ENCODE measurements around the gene MAGI2.

Gene MAGI2

DNA sequence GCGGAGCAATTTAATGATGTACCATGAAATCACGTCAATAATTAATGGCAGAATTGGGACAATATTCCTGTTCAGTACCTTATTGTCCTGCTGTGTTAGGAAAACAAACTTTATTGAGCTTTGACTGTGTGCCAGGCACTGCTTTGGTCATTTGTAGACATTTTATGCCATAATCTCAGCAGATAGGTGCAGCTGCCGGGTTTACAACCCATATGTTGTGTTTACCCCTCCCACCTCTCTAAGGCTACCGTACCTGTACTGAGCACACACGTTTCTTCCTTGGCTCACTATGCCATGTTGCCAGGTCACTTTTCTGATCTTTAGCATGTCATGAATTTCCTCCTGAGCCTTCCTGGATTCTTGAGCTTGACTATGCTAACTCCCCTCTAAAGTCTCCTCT is 1232.7 kb downstream of the MAGI2 start:
- in situ Hi-C loops (cut with HindIII; ENCODE audit: low sequenced_read_pairs) = no loop called here
- DNase-seq (ENCODE audit: low read depth) = no peak
- H3K4me3 ChIP-seq (ENCODE audit: low read depth, low read length) = no peak overlapping the region
- TF ChIP-seq, protein P1, sequence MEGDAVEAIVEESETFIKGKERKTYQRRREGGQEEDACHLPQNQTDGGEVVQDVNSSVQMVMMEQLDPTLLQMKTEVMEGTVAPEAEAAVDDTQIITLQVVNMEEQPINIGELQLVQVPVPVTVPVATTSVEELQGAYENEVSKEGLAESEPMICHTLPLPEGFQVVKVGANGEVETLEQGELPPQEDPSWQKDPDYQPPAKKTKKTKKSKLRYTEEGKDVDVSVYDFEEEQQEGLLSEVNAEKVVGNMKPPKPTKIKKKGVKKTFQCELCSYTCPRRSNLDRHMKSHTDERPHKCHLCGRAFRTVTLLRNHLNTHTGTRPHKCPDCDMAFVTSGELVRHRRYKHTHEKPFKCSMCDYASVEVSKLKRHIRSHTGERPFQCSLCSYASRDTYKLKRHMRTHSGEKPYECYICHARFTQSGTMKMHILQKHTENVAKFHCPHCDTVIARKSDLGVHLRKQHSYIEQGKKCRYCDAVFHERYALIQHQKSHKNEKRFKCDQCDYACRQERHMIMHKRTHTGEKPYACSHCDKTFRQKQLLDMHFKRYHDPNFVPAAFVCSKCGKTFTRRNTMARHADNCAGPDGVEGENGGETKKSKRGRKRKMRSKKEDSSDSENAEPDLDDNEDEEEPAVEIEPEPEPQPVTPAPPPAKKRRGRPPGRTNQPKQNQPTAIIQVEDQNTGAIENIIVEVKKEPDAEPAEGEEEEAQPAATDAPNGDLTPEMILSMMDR (IDR thresholded peaks at IDR 0.05; ENCODE audit: low read depth, low read length, missing control alignments) = no peak

DNA sequence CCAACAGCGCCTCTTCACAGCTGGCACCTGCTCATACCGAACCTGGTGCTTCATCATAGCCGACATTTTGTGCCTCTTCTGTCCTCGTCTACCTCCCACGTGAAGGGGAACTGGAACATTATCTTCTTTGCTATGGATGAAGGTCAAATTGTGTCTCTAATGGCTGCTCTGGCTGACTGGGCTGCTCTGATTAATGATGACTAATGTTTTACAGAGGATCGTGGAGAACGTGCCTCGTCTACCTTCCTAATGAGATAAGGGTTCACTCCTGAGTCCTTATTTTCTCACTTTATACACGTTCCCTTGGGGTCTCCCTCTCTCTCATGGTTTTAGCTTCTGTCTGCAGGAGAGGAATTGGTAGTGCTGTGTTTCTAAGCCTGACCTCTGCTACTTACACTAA is 1234.6 kb downstream of the MAGI2 start:
- in situ Hi-C loops (cut with HindIII; ENCODE audit: low sequenced_read_pairs) = no loop called here
- H3K4me3 ChIP-seq (ENCODE audit: low read depth, low read length) = no peak overlapping the region
- no peak for DNase-seq (ENCODE audit: low read depth)
- TF ChIP-seq, protein P1 (IDR thresholded peaks at IDR 0.05; ENCODE audit: low read depth, low read length, missing control alignments) = no peak

DNA sequence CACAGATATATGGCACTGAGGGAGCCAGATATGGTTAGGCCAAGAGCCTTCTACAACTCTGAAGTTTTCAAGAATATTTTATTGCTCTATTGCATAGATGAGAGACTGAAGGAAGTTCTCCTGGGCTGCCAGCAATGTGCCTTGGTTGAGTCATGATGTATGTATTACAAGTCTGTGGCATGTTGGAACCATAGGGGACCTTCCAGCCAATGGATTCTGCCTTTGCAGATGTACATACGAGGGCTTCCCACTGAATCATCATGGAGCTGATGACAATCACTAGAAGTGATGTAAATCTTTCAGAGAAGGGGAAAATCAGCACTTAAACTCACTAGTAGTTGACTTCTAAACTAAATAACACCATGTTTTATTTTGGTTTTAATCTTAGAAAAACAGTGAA is 1235.4 kb downstream of the MAGI2 start:
- no peak for DNase-seq (ENCODE audit: low read depth)
- in situ Hi-C loops (cut with HindIII; ENCODE audit: low sequenced_read_pairs) = no loop called here
- TF ChIP-seq, protein P1 (IDR thresholded peaks at IDR 0.05; ENCODE audit: low read depth, low read length, missing control alignments) = no peak
- H3K4me3 ChIP-seq (ENCODE audit: low read depth, low read length) = no peak overlapping the region

DNA sequence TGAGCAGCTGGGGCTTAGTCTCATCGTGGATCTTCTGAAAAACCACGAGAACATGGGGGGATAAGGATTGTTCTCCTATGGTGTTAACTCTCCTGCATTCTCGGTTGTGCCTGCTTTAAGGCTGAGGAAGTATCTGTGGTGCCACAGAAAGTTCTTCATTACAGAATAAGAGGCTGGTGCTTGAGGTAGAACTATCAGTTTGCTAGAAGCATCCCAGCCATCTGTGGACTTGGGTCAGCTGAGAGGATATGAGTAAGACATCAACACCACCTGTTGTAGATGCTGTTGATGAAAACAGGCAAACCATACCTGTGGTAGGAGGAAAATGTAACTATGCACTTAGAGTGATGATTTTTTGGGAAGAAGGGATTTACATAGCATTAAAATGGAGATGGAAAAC is 1238.3 kb downstream of the MAGI2 start:
- TF ChIP-seq, protein P1 (IDR thresholded peaks at IDR 0.05; ENCODE audit: low read depth, low read length, missing control alignments) = no peak
- H3K4me3 ChIP-seq (ENCODE audit: low read depth, low read length) = no peak overlapping the region
- no peak for DNase-seq (ENCODE audit: low read depth)
- in situ Hi-C loops (cut with HindIII; ENCODE audit: low sequenced_read_pairs) = no loop called here

DNA sequence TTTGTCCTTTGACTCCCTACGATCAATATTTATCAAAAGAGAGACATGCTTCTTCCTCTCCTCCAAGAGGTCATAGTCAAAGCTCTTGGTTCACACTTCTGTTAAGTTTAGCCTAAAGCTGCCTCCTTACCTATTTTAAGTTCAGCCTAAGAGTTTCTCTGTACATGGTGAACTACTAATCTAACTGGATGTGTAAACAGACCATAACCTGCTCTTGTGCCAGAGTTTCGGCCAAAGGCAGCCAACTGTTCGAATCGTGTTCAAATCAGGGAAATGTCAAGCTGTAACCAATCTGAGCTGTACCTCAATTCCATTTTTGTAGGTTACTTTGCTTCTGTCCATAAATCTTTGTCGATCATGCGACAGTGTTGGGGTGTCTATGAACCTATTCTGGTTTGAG is 1240.1 kb downstream of the MAGI2 start:
- in situ Hi-C loops (cut with HindIII; ENCODE audit: low sequenced_read_pairs) = no loop called here
- TF ChIP-seq, protein P1 (IDR thresholded peaks at IDR 0.05; ENCODE audit: low read depth, low read length, missing control alignments) = no peak
- H3K4me3 ChIP-seq (ENCODE audit: low read depth, low read length) = no peak overlapping the region
- no peak for DNase-seq (ENCODE audit: low read depth)

DNA sequence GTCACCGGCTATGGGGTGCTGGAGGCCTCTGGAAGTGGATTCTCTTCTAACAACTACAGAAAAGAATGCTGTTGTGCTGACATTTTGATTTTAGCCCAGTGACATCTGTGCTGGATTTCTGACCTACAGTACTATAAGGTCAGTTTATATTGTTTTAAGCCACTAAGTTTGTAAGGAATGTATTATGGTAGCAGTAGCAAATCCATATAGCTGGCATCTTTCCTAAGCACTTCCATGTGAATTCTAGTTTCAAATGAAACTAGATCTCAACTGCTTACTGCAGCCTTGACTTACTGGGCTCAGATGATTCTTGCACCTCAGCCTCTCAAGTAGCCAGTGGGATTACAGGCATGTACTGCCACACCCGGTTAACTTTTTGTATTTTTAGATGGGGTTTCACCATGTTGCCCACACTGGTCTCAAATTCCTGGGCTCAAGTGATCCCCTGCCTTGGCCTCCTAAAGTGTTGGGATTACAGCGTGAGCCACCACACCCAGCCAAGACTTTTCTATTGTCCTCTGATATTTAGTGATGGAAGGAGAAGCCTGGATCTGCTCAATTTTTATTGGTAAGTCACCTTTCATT is 1240.9 kb downstream of the MAGI2 start:
- H3K4me3 ChIP-seq (ENCODE audit: low read depth, low read length) = no peak overlapping the region
- no peak for DNase-seq (ENCODE audit: low read depth)
- TF ChIP-seq, protein P1 (IDR thresholded peaks at IDR 0.05; ENCODE audit: low read depth, low read length, missing control alignments) = no peak
- in situ Hi-C loops (cut with HindIII; ENCODE audit: low sequenced_read_pairs) = no loop called here

Data from astrocyte of the cerebellum (primary cell).